Activated CD4-positive, alpha-beta T cell treated with anti-CD3 and anti-CD28 coated beads, Interleukin-2, amount 50 U/mL, for 24 hours (primary cell): Measurements from ENCODE around the gene ARFRP1.
A peak's percentile ranks its signal among the peaks of the same experiment; 100 is the strongest.

ENCODE experiments used
- DNase-seq, 2 donors: peaks; one replicate each; pipeline ENCODE4 v3.0.0-alpha.2; 2020; ENCODE audit warnings: low read depth in 1 of 2, low spot score in 1 of 2

ARFRP1 gene

GRCh38 chr20:63692436-63693082, 15.2 kb downstream of the ARFRP1 start:
- no peak for DNase-seq

GRCh38 chr20:63691711-63692435, 15.9 kb downstream of the ARFRP1 start:
- no peak for DNase-seq

- no peak for DNase-seq
Measured at GRCh38 chr20:63690898-63691710, 16.7 kb downstream of the ARFRP1 start.

GRCh38 chr20:63690003-63690897, 17.5 kb downstream of the ARFRP1 start:
- DNase-seq, result no peak

- no peak for DNase-seq
Measured at GRCh38 chr20:63689046-63690002, 18.5 kb downstream of the ARFRP1 start.

- DNase-seq, result no peak
Measured at GRCh38 chr20:63688228-63689045, 19.3 kb downstream of the ARFRP1 start.

GRCh38 chr20:63687419-63688178, 20.2 kb downstream of the ARFRP1 start:
- no peak for DNase-seq

- DNase-seq, result peak; percentile 36 to 49
Measured at GRCh38 chr20:63686492-63687321, 21.1 kb downstream of the ARFRP1 start.

- DNase-seq, result no peak
Measured at GRCh38 chr20:63686094-63686491, 21.7 kb downstream of the ARFRP1 start.

GRCh38 chr20:63685269-63686026, 22.3 kb downstream of the ARFRP1 start:
- no peak for DNase-seq

GRCh38 chr20:63682384-63683139, 25.2 kb downstream of the ARFRP1 start:
- DNase-seq, result no peak

- DNase-seq, result no peak
Measured at GRCh38 chr20:63681609-63682142, 26.1 kb downstream of the ARFRP1 start.

GRCh38 chr20:63680857-63681608, 26.7 kb downstream of the ARFRP1 start:
- DNase-seq, result no peak

GRCh38 chr20:63680427-63680826, 27.3 kb downstream of the ARFRP1 start:
- no peak for DNase-seq

GRCh38 chr20:63679799-63680305, 27.9 kb downstream of the ARFRP1 start:
- no peak for DNase-seq
